K562 (cell line): ENCODE measurements around the gene PFN3.

Experiments
- AFF4 ChIP-seq: sonication (generic); formaldehyde crosslinking; IDR thresholded peaks from 2 replicates; pipeline ENCODE4 v1.8.0; 2023; ENCODE audit warnings: mild to moderate bottlenecking, missing genetic modification reagents
- IRF2 ChIP-seq: sonication (generic); formaldehyde crosslinking; IDR thresholded peaks from 2 replicates; pipeline ENCODE4 v1.8.1; 2022; ENCODE audit warnings: mild to moderate bottlenecking, missing genetic modification reagents
- MAX ChIP-seq: sonication (generic); formaldehyde crosslinking; IDR thresholded peaks from 2 replicates; pipeline ENCODE4 v1.9.0; 2022; ENCODE audit warnings: mild to moderate bottlenecking, missing genetic modification reagents
- MEF2A ChIP-seq: IDR thresholded peaks from 2 replicates; pipeline ENCODE4 v1.6.1; 2011; ENCODE audit warnings: low read depth, mild to moderate bottlenecking, low read length, moderate library complexity; ENCODE audit not compliant: control insufficient read depth
- NCOA1 ChIP-seq: fragments of 450-650 bp; IDR thresholded peaks from 2 replicates; pipeline ENCODE4 v1.6.1; 2016; ENCODE audit warnings: low read depth
- SMARCE1 ChIP-seq: fragments of 450-650 bp; IDR thresholded peaks from 2 replicates; pipeline ENCODE4 v1.7.1; 2016; ENCODE audit warnings: mild to moderate bottlenecking
- TCF3 ChIP-seq: sonication (generic); formaldehyde crosslinking; IDR thresholded peaks from 2 replicates; pipeline ENCODE4 v1.4.0; 2020; ENCODE audit warnings: mild to moderate bottlenecking, missing genetic modification reagents
- ZNF282 ChIP-seq: sonication (generic); formaldehyde crosslinking; IDR thresholded peaks from 2 replicates; pipeline ENCODE4 v1.8.1; 2023; ENCODE audit warnings: missing genetic modification reagents
- ZNF57 ChIP-seq: fragments of 450-650 bp; formaldehyde crosslinking; IDR thresholded peaks from 2 replicates; pipeline ENCODE4 v1.4.0; 2020; ENCODE audit warnings: mild to moderate bottlenecking, moderate library complexity

- TF ChIP-seq MEF2A (no peak), IRF2 (CRISPR knock-in tag) (no peak), MAX (CRISPR knock-in tag) (no peak), ZNF57 (CRISPR knock-in tag) (no peak), TCF3 (CRISPR knock-in tag) (no peak), SMARCE1 (no peak), ZNF282 (CRISPR knock-in tag) (no peak), AFF4 (CRISPR knock-in tag) (no peak), NCOA1 (no peak)
Observed at GRCh38 chr5:177409043-177409801, 8.8 kb upstream of the PFN3 start, which contains the start of gene F12.
